GM12878 (cell line): ENCODE results near the gene POU3F3. TPM values are rescaled to one million over a fixed set of nuclear protein-coding genes. Genes with fewer than 3 reads are reported as not detected.

Source experiments
- ATAC-seq: fragments of 200-7000 bp; cut with Tn5 transposase; 3 replicates; pipeline ENCODE4 v1.9.1; 2020; ENCODE audit warnings: mild to moderate bottlenecking, moderate library complexity
- BruUV-seq: library from RNA; stranded (reverse); fragments of 400-500 nt; replicated peaks from 2 replicates; lab custom pipeline; 2021; lab: Mats Ljungman, UMichigan
- CTCF ChIA-PET: fragments of 300-600 bp; sonication (Branson Sonifier 250); formaldehyde crosslinking; extraction: SDS; loops from one replicate; lab custom pipeline; 2021; ENCODE audit warnings: inconsistent platforms; lab: Yijun Ruan, JAX
- POLR2A ChIA-PET: fragments of 350-600 bp; formaldehyde crosslinking; extraction: SDS; loops from one replicate; lab custom pipeline; 2021; ENCODE audit warnings: inconsistent platforms; lab: Charles Lee
- RAD21 ChIA-PET: fragments of 300-600 bp; sonication (Branson Sonifier 250); formaldehyde crosslinking; loops from one replicate; lab custom pipeline; 2023; ENCODE audit warnings: antibody characterized with exemption; ENCODE audit not compliant: unreplicated experiment; lab: Charles Lee
- SMC1A ChIA-PET: fragments of 300-600 bp; sonication (Branson Sonifier 250); formaldehyde crosslinking; loops from one replicate; lab custom pipeline; 2023; ENCODE audit not compliant: unreplicated experiment, uncharacterized antibody; lab: Charles Lee
- DNase-seq: peaks from one replicate; pipeline ENCODE4 v3.0.0-alpha.2; 2011; ENCODE audit warnings: low read depth, low spot score
- FAIRE-seq: peaks from 3 replicates; lab custom pipeline; 2011; peaks lifted over from hg19 to GRCh38; lab: Jason Lieb, UNC
- H2AFZ ChIP-seq: 2 replicates; pipeline ENCODE4 v1.6.0; 2011; ENCODE audit warnings: low read depth, low read length, control low read depth; ENCODE audit not compliant: control insufficient read depth
- H3K27ac ChIP-seq: 2 replicates; pipeline ENCODE4 v1.5.1; 2011; ENCODE audit warnings: control low read depth; ENCODE audit not compliant: control insufficient read depth, insufficient read depth
- H3K27me3 ChIP-seq, 2 experiments: replicated peaks in 1 of 2; 2 replicates each; pipeline versions ENCODE4 v1.6.0 to v1.6.1; 2011; ENCODE audit warnings: low read length in 1 of 2; ENCODE audit not compliant: control insufficient read depth in 2 of 2, insufficient read depth in 2 of 2
- H3K36me3 ChIP-seq, 2 experiments: 2 replicates each; pipeline ENCODE4 v1.5.1; 2011; ENCODE audit warnings: low read length in 1 of 2; ENCODE audit not compliant: control insufficient read depth in 2 of 2, insufficient read depth in 2 of 2
- H3K4me1 ChIP-seq: 2 replicates; pipeline ENCODE4 v1.6.1; 2011; ENCODE audit warnings: mild to moderate bottlenecking, low read length, moderate library complexity, mixed read lengths; ENCODE audit not compliant: control insufficient read depth, insufficient read depth
- H3K4me2 ChIP-seq: 2 replicates; pipeline ENCODE4 v1.6.0; 2011; ENCODE audit warnings: control low read depth; ENCODE audit not compliant: control insufficient read depth, insufficient read depth
- H3K4me3 ChIP-seq: fragments of 200-600 bp; sonication (generic); 2 replicates; pipeline ENCODE4 v1.5.1; 2016
- H3K79me2 ChIP-seq: 2 replicates; pipeline ENCODE4 v1.6.0; 2011; ENCODE audit warnings: low read length; ENCODE audit not compliant: control insufficient read depth, insufficient read depth
- H3K9ac ChIP-seq: 2 replicates; pipeline ENCODE4 v1.8.0; 2011; ENCODE audit warnings: low read length, control low read depth, mixed read lengths; ENCODE audit not compliant: control insufficient read depth, insufficient read depth
- H3K9me3 ChIP-seq: replicated peaks from 3 replicates; pipeline ENCODE4 v1.5.1; 2011; ENCODE audit warnings: mild to moderate bottlenecking, low read length; ENCODE audit not compliant: control insufficient read depth, insufficient read depth
- H4K20me1 ChIP-seq: 2 replicates; pipeline ENCODE4 v1.6.0; 2011; ENCODE audit not compliant: control insufficient read depth, insufficient read depth
- BCL11A ChIP-seq: IDR thresholded peaks from 2 replicates; pipeline ENCODE4 v1.6.1; 2011; ENCODE audit warnings: low read depth, low read length
- CHD1 ChIP-seq: IDR thresholded peaks from 2 replicates; pipeline ENCODE4 v1.6.1; 2012; ENCODE audit warnings: low read depth, low read length, improper control_type of control experiment
- HCFC1 ChIP-seq: fragments of 150-350 bp; IDR thresholded peaks from 2 replicates; pipeline ENCODE4 v1.6.1; 2014; ENCODE audit warnings: low read length
- JUND ChIP-seq: IDR thresholded peaks from 2 replicates; pipeline ENCODE4 v1.6.1; 2012; ENCODE audit warnings: low read depth, mild to moderate bottlenecking, low read length, improper control_type of control experiment, moderate library complexity
- LARP7 ChIP-seq: fragments of 450-650 bp; IDR thresholded peaks from 2 replicates; pipeline ENCODE4 v1.6.1; 2017; ENCODE audit warnings: mild to moderate bottlenecking
- MTA3 ChIP-seq: IDR thresholded peaks from 2 replicates; pipeline ENCODE4 v1.6.1; 2012; ENCODE audit warnings: low read length, inconsistent platforms, borderline replicate concordance
- NR2F1 ChIP-seq: fragments of 450-650 bp; conservative IDR thresholded peaks from 2 replicates; pipeline ENCODE4 v1.6.1; 2017; ENCODE audit warnings: mild to moderate bottlenecking
- NRF1 ChIP-seq: conservative IDR thresholded peaks from 2 replicates; pipeline ENCODE4 v1.6.1; 2011; ENCODE audit warnings: mild to moderate bottlenecking, low read depth, low read length, improper control_type of control experiment
- USF1 ChIP-seq: IDR thresholded peaks from 2 replicates; pipeline ENCODE4 v1.6.1; 2011; ENCODE audit warnings: borderline replicate concordance, low read depth, mild to moderate bottlenecking, moderate library complexity, mixed read lengths, low read length; ENCODE audit not compliant: insufficient read depth; ENCODE audit errors: extremely low read length
- ZNF207 ChIP-seq: fragments of 450-650 bp; IDR thresholded peaks from 2 replicates; pipeline ENCODE4 v1.6.1; 2014; ENCODE audit warnings: antibody characterized with exemption, mild to moderate bottlenecking, borderline replicate concordance
- WGBS: methylation state at CpG from one replicate; pipeline ENCODE4 v1.1.6; 2016; ENCODE audit warnings: low lambda C conversion rate; ENCODE audit not compliant: insufficient replicate concordance, insufficient coverage; ENCODE audit errors: missing lambda C conversion rate; 5-methylcytosine and 5-hydroxymethylcytosine counted together
- in situ Hi-C: fragments of 300-500 bp; cut with MboI; formaldehyde crosslinking; loops from 9 replicates; pipeline ENCODE4 v1.14.3; 2018; ENCODE audit warnings: mixed read lengths
- intact Hi-C: fragments of 100-400 bp; cut with micrococcal nuclease; formaldehyde crosslinking; loops from one replicate; pipeline ENCODE4 v1.14.2; 2022; ENCODE audit not compliant: unreplicated experiment
- polyA plus RNA-seq, 11 experiments: library from polyadenylated mRNA; depleted of rRNA in 4 of 11; unstranded in 6 of 11; stranded (reverse) in 5 of 11; fragments of >200 nt; fragmentation: Nextera tagmentation in 4 of 11; fragmentation: Illumina TruSeq in 1 of 11; extraction: Ambion mirVana in 4 of 11; extraction: Trizol in 1 of 11; gene quantifications; 1 replicate in 1 of 11; 2 replicates in 10 of 11; pipeline versions ENCODE4 v1.2.1 to v1.2.3, GENCODE V29; 2011 to 2016; ENCODE audit warnings: inconsistent platforms in 2 of 11, missing spikeins in 2 of 11, low read depth in 1 of 11
- total RNA-seq, 4 experiments: library from RNA; depleted of rRNA in 3 of 4; stranded (reverse); fragments of >200 nt in 3 of 4; fragmentation: Illumina TruSeq in 1 of 4; extraction: Trizol in 1 of 4; gene quantifications; 2 replicates each; pipeline versions ENCODE4 v1.2.1 to v1.2.3, GENCODE V29; 2013 to 2021
- TF ChIP-seq, protein P1 (sequence below): fragments of 450-650 bp; conservative IDR thresholded peaks from 2 replicates; pipeline ENCODE4 v1.6.1; 2017; ENCODE audit warnings: mild to moderate bottlenecking, moderate library complexity

Gene POU3F3
- total and polyA plus RNA-seq, 10 of the 15 experiments (the other 5 are each of a cell fraction or from before 2014, with no cell fraction given) = not detected

DNA sequence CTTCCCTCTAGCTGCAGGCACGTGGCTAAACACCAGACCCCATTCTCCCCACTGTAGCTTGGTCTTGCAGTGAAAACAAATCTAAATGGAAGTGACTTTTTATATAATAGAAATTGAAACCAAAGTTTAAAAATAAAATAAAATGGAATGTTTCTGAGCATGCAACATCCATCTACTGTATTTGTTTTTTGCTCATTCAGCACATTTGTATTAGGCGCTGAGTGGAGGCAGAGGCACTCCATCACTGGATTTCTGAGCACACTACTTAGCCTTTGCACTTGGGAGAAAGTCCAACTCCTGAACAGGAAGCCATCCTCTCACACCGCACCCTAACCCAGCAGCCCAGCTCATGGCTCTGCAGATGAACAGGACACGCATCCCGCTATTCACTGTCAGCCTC is 37.8 kb upstream of the POU3F3 start:
- no peak overlapping the region for H3K4me3 ChIP-seq
- no peaks in the 10 kb centered on the region for H4K20me1 ChIP-seq
- H3K36me3 ChIP-seq = no peaks in the 10 kb centered on the region
- ChIA-PET SMC1A (no interaction called here), POLR2A (no interaction called here)
- TF ChIP-seq HCFC1 = no peak
- no peak for TF ChIP-seq LARP7
- no peak for TF ChIP-seq JUND
- TF ChIP-seq NRF1 = no peak
- TF ChIP-seq USF1 = no peak
- TF ChIP-seq MTA3 = no peak
- TF ChIP-seq, protein P1, sequence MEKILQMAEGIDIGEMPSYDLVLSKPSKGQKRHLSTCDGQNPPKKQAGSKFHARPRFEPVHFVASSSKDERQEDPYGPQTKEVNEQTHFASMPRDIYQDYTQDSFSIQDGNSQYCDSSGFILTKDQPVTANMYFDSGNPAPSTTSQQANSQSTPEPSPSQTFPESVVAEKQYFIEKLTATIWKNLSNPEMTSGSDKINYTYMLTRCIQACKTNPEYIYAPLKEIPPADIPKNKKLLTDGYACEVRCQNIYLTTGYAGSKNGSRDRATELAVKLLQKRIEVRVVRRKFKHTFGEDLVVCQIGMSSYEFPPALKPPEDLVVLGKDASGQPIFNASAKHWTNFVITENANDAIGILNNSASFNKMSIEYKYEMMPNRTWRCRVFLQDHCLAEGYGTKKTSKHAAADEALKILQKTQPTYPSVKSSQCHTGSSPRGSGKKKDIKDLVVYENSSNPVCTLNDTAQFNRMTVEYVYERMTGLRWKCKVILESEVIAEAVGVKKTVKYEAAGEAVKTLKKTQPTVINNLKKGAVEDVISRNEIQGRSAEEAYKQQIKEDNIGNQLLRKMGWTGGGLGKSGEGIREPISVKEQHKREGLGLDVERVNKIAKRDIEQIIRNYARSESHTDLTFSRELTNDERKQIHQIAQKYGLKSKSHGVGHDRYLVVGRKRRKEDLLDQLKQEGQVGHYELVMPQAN = no peak
- TF ChIP-seq NR2F1 = no peak
- no peak for TF ChIP-seq ZNF207
- TF ChIP-seq CHD1 = no peak
- no peak for TF ChIP-seq BCL11A
- TF ChIP-seq, all 136 proteins: peak for 0
- no TSS peak for BruUV-seq
- no peaks in the 10 kb centered on the region for H3K27me3 ChIP-seq
- FAIRE-seq (no peak), DNase-seq (no peak), ATAC-seq (no peak)
- intact Hi-C loops = no loop called here
- H2AFZ ChIP-seq = no peak overlapping the region
- in situ Hi-C loops = no loop called here
- H3K4me2 ChIP-seq = no peak overlapping the region
- no peaks in the 10 kb centered on the region for H3K79me2 ChIP-seq
- no peaks in the 10 kb centered on the region for H3K4me1 ChIP-seq
- no peak overlapping the region for H3K27ac ChIP-seq
- no peaks in the 10 kb centered on the region for H3K9me3 ChIP-seq
- no peak overlapping the region for H3K9ac ChIP-seq
- ChIA-PET CTCF (no interaction called here), RAD21 (no interaction called here)
- whole genome bisulfite sequencing = 66% methylated on average over 5 of the region's 5 CpGs
